ENCODE measurements around the gene RSAD1.

The RSAD1 gene

GRCh38 chr17:50518384-50519023 lies 39.8 kb downstream of the RSAD1 start:
- DNase-seq (ENCODE audit: low read depth in 3 of 3): no peak

GRCh38 chr17:50519141-50519834 lies 40.6 kb downstream of the RSAD1 start:
- no peak for DNase-seq (ENCODE audit: low read depth in 3 of 3)

GRCh38 chr17:50520483-50520882 lies 41.8 kb downstream of the RSAD1 start:
- DNase-seq (ENCODE audit: low read depth in 3 of 3): no peak

GRCh38 chr17:50521514-50521913 lies 42.9 kb downstream of the RSAD1 start:
- no peak for DNase-seq (ENCODE audit: low read depth in 3 of 3)

- DNase-seq (ENCODE audit: low read depth in 3 of 3): no peak
Measured at GRCh38 chr17:50522766-50523165, 44.1 kb downstream of the RSAD1 start.

- DNase-seq (ENCODE audit: low read depth in 3 of 3): no peak
Measured at GRCh38 chr17:50523208-50523607, 44.5 kb downstream of the RSAD1 start.

GRCh38 chr17:50524838-50525237 lies 46.2 kb downstream of the RSAD1 start:
- DNase-seq (ENCODE audit: low read depth in 3 of 3): no peak

GRCh38 chr17:50527155-50527762 lies 48.6 kb downstream of the RSAD1 start:
- DNase-seq (ENCODE audit: low read depth in 3 of 3): no peak

GRCh38 chr17:50527949-50528474 lies 49.4 kb downstream of the RSAD1 start:
- DNase-seq (ENCODE audit: low read depth in 3 of 3): no peak

- DNase-seq (ENCODE audit: low read depth in 3 of 3): no peak
Measured at GRCh38 chr17:50529849-50530248, 51.2 kb downstream of the RSAD1 start.

GRCh38 chr17:50531428-50532025 lies 52.9 kb downstream of the RSAD1 start:
- no peak for DNase-seq (ENCODE audit: low read depth in 3 of 3)

GRCh38 chr17:50532452-50533024 lies 53.9 kb downstream of the RSAD1 start, which contains the start of gene EPN3:
Gene EPN3, plus strand, starts transcription at chr17:50532735. Its CDS starts 3,822 bp downstream, at chr17:50536557.
- DNase-seq (ENCODE audit: low read depth in 3 of 3): no peak

- no peak for DNase-seq (ENCODE audit: low read depth in 3 of 3)
Measured at GRCh38 chr17:50533185-50533584, 54.5 kb downstream of the RSAD1 start.

GRCh38 chr17:50533720-50534148 lies 55.1 kb downstream of the RSAD1 start:
- no peak for DNase-seq (ENCODE audit: low read depth in 3 of 3)

- DNase-seq (ENCODE audit: low read depth in 3 of 3): no peak
Measured at GRCh38 chr17:50534222-50534978, 55.7 kb downstream of the RSAD1 start.

- no peak for DNase-seq (ENCODE audit: low read depth in 3 of 3)
Measured at GRCh38 chr17:50534979-50535326, 56.3 kb downstream of the RSAD1 start.

- no peak for DNase-seq (ENCODE audit: low read depth in 3 of 3)
Measured at GRCh38 chr17:50535407-50535806, 56.7 kb downstream of the RSAD1 start.
